Activated naive CD8-positive, alpha-beta T cell (primary cell): ENCODE measurements around the gene SENP5.
"Not testable (repeated sequence)": the region's sequence is repeated elsewhere in the genome, so short reads cannot be mapped to it uniquely, and the experiment has no call there.

Experiments
- H3K27ac Mint-ChIP-seq: one replicate; pipeline ENCODE4 v1.8.0; 2021; ENCODE audit warnings: mixed read lengths
- H3K27me3 Mint-ChIP-seq: one replicate; pipeline ENCODE4 v1.8.0; 2021; ENCODE audit warnings: mixed read lengths
- H3K36me3 Mint-ChIP-seq: one replicate; pipeline ENCODE4 v1.8.0; 2021; ENCODE audit warnings: mixed read lengths
- H3K4me1 Mint-ChIP-seq: one replicate; pipeline ENCODE4 v1.8.0; 2021; ENCODE audit warnings: low read depth, mixed read lengths
- H3K4me3 Mint-ChIP-seq: one replicate; pipeline ENCODE4 v1.8.0; 2021; ENCODE audit warnings: mild to moderate bottlenecking, mixed read lengths
- H3K9me3 Mint-ChIP-seq: one replicate; pipeline ENCODE4 v1.8.0; 2021; ENCODE audit warnings: low read depth, mixed read lengths

The SENP5 gene

DNA sequence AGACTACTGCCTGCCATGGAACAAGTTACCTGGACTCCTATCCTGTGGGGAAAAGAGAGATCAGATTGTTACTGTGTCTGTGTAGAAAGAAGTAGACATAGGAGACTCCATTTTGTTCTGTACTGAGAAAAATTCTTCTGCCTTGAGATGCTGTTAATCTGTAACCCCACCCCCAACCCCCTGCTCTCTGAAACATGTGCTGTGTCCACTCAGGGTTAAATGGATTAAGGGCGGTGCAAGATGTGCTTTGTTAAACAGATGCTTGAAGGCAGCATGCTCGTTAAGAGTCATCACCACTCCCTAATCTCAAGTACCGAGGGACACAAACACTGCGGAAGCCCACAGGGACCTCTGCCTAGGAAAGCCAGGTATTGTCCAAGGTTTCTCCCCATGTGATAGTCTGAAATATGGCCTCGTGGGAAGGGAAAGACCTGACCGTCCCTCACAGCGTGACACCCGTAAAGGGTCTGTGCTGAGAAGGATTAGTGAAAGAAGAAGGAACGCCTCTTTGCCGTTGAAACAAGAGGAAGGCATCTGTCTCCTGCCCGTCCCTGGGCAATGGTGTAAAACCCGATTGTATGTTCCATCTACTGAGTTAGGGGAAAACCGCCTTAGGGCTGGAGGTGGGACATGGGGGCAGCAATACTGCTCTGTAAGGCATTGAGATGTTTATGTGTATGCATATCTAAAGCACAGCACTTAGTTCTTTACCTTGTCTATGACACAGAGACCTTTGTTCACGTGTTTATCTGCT lies 76.5 kb downstream of the SENP5 start:
- Mint-ChIP-seq H3K4me1 (peaks cover 45% of the 10 kb centered on the region), H3K4me3 (peak overlapping the region; percentile 99), H3K27ac (peak overlapping the region; percentile 89)
- not testable (repeated sequence) for H3K9me3 Mint-ChIP-seq, H3K36me3 Mint-ChIP-seq, H3K27me3 Mint-ChIP-seq

GRCh38 chr3:196947136-196947859 lies 79.6 kb downstream of the SENP5 start:
- Mint-ChIP-seq H3K27ac (no peak overlapping the region), H3K27me3 (no peaks in the 10 kb centered on the region), H3K4me1 (peaks cover 22% of the 10 kb centered on the region), H3K4me3 (no peak overlapping the region), H3K9me3 (no peaks in the 10 kb centered on the region), H3K36me3 (peaks cover 5% of the 10 kb centered on the region)

- peaks cover 5% of the 10 kb centered on the region for H3K36me3 Mint-ChIP-seq
- H3K9me3 Mint-ChIP-seq: no peaks in the 10 kb centered on the region
- no peak overlapping the region for H3K4me3 Mint-ChIP-seq
- peaks cover 20% of the 10 kb centered on the region for H3K4me1 Mint-ChIP-seq
- no peak overlapping the region for H3K27ac Mint-ChIP-seq
- no peaks in the 10 kb centered on the region for H3K27me3 Mint-ChIP-seq
Observed at GRCh38 chr3:196947860-196948441, 80.2 kb downstream of the SENP5 start.

- H3K27me3 Mint-ChIP-seq: no peaks in the 10 kb centered on the region
Observed at GRCh38 chr3:196948442-196949284, 80.9 kb downstream of the SENP5 start.

DNA sequence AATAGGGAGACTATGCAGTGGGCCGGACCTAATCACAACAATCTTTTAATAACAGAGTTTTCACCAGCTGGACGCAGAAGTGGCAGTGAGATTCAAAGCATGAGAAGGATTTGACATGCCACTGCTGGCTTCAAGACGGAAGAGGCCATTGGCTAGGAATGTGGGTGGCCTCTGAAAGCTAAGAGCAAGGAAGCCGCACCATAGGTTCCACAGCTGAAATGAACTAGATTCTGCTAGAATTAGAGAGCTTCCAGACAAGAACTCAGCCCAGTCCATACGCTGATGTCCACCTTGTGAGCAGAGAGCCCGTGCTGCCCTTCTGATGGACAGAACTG lies 81.5 kb downstream of the SENP5 start:
- Mint-ChIP-seq H3K4me1 (peaks cover 7% of the 10 kb centered on the region), H3K4me3 (no peak overlapping the region)

More at GRCh38 chr3:196948442-196949284, 80.9 kb downstream of the SENP5 start:
- Mint-ChIP-seq H3K9me3 (no peaks in the 10 kb centered on the region), H3K4me1 (peaks cover 13% of the 10 kb centered on the region), H3K4me3 (no peak overlapping the region), H3K36me3 (no peaks in the 10 kb centered on the region), H3K27ac (no peak overlapping the region)

GRCh38 chr3:196949750-196950149 lies 82.0 kb downstream of the SENP5 start:
- H3K27ac Mint-ChIP-seq: no peak overlapping the region
- no peaks in the 10 kb centered on the region for H3K36me3 Mint-ChIP-seq
- peaks cover 2% of the 10 kb centered on the region for H3K4me1 Mint-ChIP-seq

More for the DNA sequence above, 81.5 kb downstream of the SENP5 start:
- no peaks in the 10 kb centered on the region for H3K36me3 Mint-ChIP-seq
- H3K27me3 Mint-ChIP-seq: no peaks in the 10 kb centered on the region
- H3K27ac Mint-ChIP-seq: no peak overlapping the region
- no peaks in the 10 kb centered on the region for H3K9me3 Mint-ChIP-seq

GRCh38 chr3:196951371-196951770 lies 83.7 kb downstream of the SENP5 start:
- Mint-ChIP-seq H3K27ac (no peak overlapping the region), H3K4me1 (no peaks in the 10 kb centered on the region), H3K27me3 (no peaks in the 10 kb centered on the region), H3K36me3 (no peaks in the 10 kb centered on the region), H3K9me3 (no peaks in the 10 kb centered on the region), H3K4me3 (no peak overlapping the region)

More at GRCh38 chr3:196949750-196950149, 82.0 kb downstream of the SENP5 start:
- Mint-ChIP-seq H3K9me3 (no peaks in the 10 kb centered on the region), H3K27me3 (no peaks in the 10 kb centered on the region), H3K4me3 (no peak overlapping the region)

DNA sequence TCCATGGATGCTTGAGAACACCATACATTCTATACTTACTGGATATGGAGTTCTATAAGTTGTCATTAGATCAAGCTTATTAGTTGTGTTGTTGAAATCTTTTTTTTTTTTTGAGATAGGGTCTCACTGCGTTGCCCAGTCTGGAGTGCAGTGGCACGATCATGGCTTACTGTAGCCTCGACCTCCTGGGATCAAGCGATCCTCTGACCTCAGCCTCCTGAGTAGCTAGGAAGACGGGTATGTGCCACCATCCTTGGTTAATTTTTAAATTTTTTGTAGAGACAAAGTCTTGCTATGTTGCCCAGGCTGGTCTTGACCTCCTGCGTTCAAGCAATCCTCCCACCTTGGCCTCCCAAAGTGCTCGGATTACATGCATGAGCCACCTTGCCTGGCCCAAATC lies 87.1 kb downstream of the SENP5 start:
- no peaks in the 10 kb centered on the region for H3K4me1 Mint-ChIP-seq
- no peak overlapping the region for H3K27ac Mint-ChIP-seq
- no peaks in the 10 kb centered on the region for H3K36me3 Mint-ChIP-seq
- H3K9me3 Mint-ChIP-seq: no peaks in the 10 kb centered on the region
- no peak overlapping the region for H3K4me3 Mint-ChIP-seq
- peaks cover 5% of the 10 kb centered on the region for H3K27me3 Mint-ChIP-seq

- Mint-ChIP-seq H3K9me3 (no peaks in the 10 kb centered on the region), H3K4me1 (no peaks in the 10 kb centered on the region), H3K4me3 (no peak overlapping the region), H3K27ac (no peak overlapping the region), H3K36me3 (no peaks in the 10 kb centered on the region), H3K27me3 (peaks cover 5% of the 10 kb centered on the region)
Observed at GRCh38 chr3:196962108-196962929, 94.6 kb downstream of the SENP5 start.

DNA sequence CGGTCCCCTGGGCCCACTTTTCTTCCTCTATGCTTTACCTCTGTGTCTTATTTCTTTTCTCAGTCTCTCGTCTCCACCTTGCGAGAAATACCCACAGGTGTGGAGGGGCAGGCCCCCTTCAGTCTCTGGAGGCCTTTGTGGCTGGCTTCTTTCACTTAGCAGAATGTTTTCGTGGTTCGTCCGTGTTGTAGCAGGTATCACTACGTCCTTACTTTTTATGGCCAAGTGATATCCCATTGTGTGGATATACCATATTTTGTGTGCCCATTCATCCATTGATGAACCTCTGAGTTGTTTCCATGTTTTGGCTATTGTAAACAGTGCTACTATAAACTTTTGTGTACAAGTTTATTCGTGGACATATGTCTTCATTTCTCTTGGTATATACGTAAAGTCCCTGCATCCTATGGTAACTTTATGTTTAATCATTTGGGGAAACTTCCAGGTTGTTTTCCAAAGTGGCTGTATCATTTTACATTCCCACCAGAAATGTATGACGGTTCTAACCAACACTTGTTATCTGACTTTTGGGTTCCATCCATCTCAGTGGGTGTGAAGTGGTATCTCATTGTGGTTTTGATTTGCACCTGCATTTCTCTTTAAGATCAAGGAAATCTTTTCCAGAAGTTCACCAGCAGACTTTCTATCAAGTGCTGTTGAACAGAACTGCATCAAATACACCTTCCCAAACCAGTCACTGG lies 95.4 kb downstream of the SENP5 start:
- no peak overlapping the region for H3K4me3 Mint-ChIP-seq
- peaks cover 9% of the 10 kb centered on the region for H3K27me3 Mint-ChIP-seq
- no peaks in the 10 kb centered on the region for H3K36me3 Mint-ChIP-seq
- no peaks in the 10 kb centered on the region for H3K9me3 Mint-ChIP-seq
- no peak overlapping the region for H3K27ac Mint-ChIP-seq
- H3K4me1 Mint-ChIP-seq: peaks cover 2% of the 10 kb centered on the region

DNA sequence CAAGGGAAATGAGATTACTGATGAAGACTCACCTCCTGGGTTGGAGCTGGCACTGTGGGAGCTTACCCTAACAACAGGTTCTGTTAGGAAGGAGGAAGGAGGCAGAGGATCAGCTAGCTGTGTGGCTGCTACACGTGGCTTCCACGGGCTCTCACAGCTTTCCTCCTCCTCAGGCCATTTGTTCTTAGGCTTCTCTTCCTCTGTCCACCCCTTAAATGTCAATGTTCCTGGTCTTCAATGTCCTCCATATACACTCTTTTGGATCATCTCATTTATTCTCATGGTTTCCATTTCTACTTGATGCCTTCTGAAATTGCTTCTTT lies 95.9 kb downstream of the SENP5 start:
- no peak overlapping the region for H3K4me3 Mint-ChIP-seq

DNA sequence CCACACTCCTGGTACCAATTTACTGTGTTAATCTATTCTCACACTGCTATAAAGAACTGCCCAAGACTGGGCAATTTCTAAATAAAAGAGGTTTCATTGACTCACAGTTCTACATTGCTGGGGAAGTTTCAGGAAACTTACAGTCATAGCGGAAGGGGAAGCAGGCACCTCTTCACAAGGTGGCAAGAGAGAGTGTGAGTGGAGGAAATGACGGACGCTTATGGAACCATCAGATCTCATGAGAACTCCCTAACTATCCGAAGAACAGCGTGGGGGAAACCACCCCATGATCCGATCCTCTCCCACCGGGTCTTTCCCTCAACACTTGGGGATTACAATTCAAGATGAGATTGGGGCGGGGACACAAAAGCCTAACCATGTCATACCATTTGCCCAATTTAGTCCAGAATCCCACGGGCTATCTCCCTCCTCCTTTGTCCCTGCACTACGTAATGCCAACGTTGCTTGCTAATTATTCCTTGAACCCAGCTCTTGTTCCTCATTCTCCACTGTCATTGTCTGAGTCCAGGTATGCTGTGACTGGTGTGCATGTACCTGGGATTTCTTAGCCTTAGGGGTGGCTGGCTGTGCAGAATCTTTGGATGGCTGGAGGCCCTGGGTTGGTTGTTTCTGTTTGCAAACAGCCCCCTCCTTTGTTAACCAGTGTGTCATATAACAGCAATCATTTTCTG lies 97.5 kb downstream of the SENP5 start:
- no peaks in the 10 kb centered on the region for H3K36me3 Mint-ChIP-seq
- H3K9me3 Mint-ChIP-seq: no peaks in the 10 kb centered on the region
- H3K4me3 Mint-ChIP-seq: no peak overlapping the region
- no peak overlapping the region for H3K27ac Mint-ChIP-seq
- peaks cover 2% of the 10 kb centered on the region for H3K4me1 Mint-ChIP-seq
- peaks cover 4% of the 10 kb centered on the region for H3K27me3 Mint-ChIP-seq

More for the DNA sequence above, 95.9 kb downstream of the SENP5 start:
- peaks cover 2% of the 10 kb centered on the region for H3K4me1 Mint-ChIP-seq
- no peak overlapping the region for H3K27ac Mint-ChIP-seq
- H3K9me3 Mint-ChIP-seq: no peaks in the 10 kb centered on the region
- H3K36me3 Mint-ChIP-seq: no peaks in the 10 kb centered on the region
- peaks cover 9% of the 10 kb centered on the region for H3K27me3 Mint-ChIP-seq

DNA sequence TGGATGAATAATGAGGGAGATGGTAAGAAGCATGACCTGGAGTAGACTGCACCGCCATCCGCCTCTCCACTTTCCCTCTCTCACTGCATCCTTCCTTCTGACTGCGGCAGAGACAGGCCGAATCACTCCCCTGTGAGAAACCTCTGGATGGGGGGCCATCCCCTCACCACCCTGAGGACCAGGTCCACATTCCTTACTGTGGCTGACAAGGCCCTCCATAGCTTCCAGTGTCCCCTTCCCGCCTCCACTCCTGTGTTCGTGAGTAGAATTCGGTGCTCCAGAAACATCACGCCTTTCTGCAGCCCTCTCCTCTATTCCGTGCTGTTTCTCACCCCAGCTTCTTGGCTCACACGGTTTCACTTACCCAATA lies 98.1 kb downstream of the SENP5 start:
- no peaks in the 10 kb centered on the region for H3K9me3 Mint-ChIP-seq
- peaks cover 5% of the 10 kb centered on the region for H3K4me1 Mint-ChIP-seq
- no peak overlapping the region for H3K27ac Mint-ChIP-seq
- peaks cover 4% of the 10 kb centered on the region for H3K27me3 Mint-ChIP-seq
- H3K4me3 Mint-ChIP-seq: no peak overlapping the region
- H3K36me3 Mint-ChIP-seq: no peaks in the 10 kb centered on the region
